HG03135 (cell line): Measurements from ENCODE around the gene NGEF.

Source experiments
- ATAC-seq: cut with Tn5 transposase; IDR thresholded peaks from one replicate; pipeline ENCODE4 v1.9.1; 2021; ENCODE audit warnings: mild to moderate bottlenecking, moderate library complexity; ENCODE audit not compliant: unreplicated experiment

The NGEF gene

GRCh38 chr2:232874677-232875223 lies 138.3 kb downstream of the NGEF start:
- ATAC-seq, result no peak

- no peak for ATAC-seq
Observed at GRCh38 chr2:232873909-232874641, 139.0 kb downstream of the NGEF start.

- ATAC-seq, result no peak
Observed at GRCh38 chr2:232873292-232873908, 139.7 kb downstream of the NGEF start.

GRCh38 chr2:232872826-232873225 lies 140.2 kb downstream of the NGEF start:
- no peak for ATAC-seq

- ATAC-seq, result no peak
Observed at GRCh38 chr2:232871835-232872736, 141.0 kb downstream of the NGEF start.

GRCh38 chr2:232871418-232871834 lies 141.6 kb downstream of the NGEF start:
- no peak for ATAC-seq

GRCh38 chr2:232870766-232871371 lies 142.2 kb downstream of the NGEF start:
- ATAC-seq, result no peak

- ATAC-seq, result no peak
Observed at GRCh38 chr2:232870018-232870765, 142.9 kb downstream of the NGEF start, which contains the start of gene SNORC. SNORC (plus strand) TSS chr2:232870264; CDS start chr2:232870342, 78 bp downstream.

GRCh38 chr2:232869138-232870017 lies 143.7 kb downstream of the NGEF start:
- no peak for ATAC-seq

GRCh38 chr2:232866104-232866503 lies 147.0 kb downstream of the NGEF start:
- no peak for ATAC-seq

- ATAC-seq, result no peak
Observed at GRCh38 chr2:232865165-232865564, 147.9 kb downstream of the NGEF start.

GRCh38 chr2:232863996-232864395 lies 149.1 kb downstream of the NGEF start:
- no peak for ATAC-seq

- ATAC-seq, result no peak
Observed at GRCh38 chr2:232861353-232861752, 151.7 kb downstream of the NGEF start.

- no peak for ATAC-seq
Observed at GRCh38 chr2:232860593-232861241, 152.3 kb downstream of the NGEF start.

- ATAC-seq, result no peak
Observed at GRCh38 chr2:232859385-232859916, 153.6 kb downstream of the NGEF start.

GRCh38 chr2:232857158-232857563 lies 155.9 kb downstream of the NGEF start:
- no peak for ATAC-seq

GRCh38 chr2:232854082-232854481 lies 159.0 kb downstream of the NGEF start:
- no peak for ATAC-seq

GRCh38 chr2:232852676-232853075 lies 160.4 kb downstream of the NGEF start:
- ATAC-seq, result no peak
